Measurements from ENCODE around the gene DRG1.

DNA sequence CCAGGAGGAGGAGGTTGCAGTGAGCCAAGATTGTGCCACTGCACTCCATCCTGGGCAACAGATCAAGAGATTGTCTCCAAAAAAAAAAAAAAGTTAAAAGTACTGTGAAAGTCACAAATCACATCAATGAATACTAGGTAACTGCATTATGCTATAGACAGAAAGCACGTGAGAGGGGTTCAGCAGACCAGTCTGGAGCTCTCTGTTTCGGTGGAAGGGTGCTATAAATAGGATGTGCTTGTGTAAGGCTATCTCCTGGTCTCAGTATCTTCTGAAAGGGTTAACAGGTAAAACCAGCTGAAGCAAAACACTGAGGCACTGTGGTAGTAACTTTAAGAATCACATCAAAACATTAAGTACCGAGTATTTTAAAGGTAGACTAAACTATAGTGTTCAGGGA, 46.8 kb downstream of the DRG1 start:
- TF ChIP-seq, protein P1, sequence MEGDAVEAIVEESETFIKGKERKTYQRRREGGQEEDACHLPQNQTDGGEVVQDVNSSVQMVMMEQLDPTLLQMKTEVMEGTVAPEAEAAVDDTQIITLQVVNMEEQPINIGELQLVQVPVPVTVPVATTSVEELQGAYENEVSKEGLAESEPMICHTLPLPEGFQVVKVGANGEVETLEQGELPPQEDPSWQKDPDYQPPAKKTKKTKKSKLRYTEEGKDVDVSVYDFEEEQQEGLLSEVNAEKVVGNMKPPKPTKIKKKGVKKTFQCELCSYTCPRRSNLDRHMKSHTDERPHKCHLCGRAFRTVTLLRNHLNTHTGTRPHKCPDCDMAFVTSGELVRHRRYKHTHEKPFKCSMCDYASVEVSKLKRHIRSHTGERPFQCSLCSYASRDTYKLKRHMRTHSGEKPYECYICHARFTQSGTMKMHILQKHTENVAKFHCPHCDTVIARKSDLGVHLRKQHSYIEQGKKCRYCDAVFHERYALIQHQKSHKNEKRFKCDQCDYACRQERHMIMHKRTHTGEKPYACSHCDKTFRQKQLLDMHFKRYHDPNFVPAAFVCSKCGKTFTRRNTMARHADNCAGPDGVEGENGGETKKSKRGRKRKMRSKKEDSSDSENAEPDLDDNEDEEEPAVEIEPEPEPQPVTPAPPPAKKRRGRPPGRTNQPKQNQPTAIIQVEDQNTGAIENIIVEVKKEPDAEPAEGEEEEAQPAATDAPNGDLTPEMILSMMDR (IDR thresholded peaks at IDR 0.05), result no peak
- TF ChIP-seq POLR2A (IDR thresholded peaks at IDR 0.05; ENCODE audit: low read length) (no peak), CHD2 (IDR thresholded peaks at IDR 0.05; ENCODE audit: low read length, partially characterized antibody) (no peak), RAD21 (conservative IDR thresholded peaks at IDR 0.05 in 1 of 2, IDR thresholded peaks at IDR 0.05 in 1 of 2) (no peak), CEBPB (IDR thresholded peaks at IDR 0.05) (no peak), ZFP36 (IDR thresholded peaks at IDR 0.05; ENCODE audit: borderline replicate concordance, partially characterized antibody) (no peak), CBX8 (IDR thresholded peaks at IDR 0.05) (no peak), EP300 (IDR thresholded peaks at IDR 0.05) (no peak), RNF2 (IDR thresholded peaks at IDR 0.05; ENCODE audit: borderline replicate concordance, low read depth) (no peak), TFCP2L1 (CRISPR knock-in tag; IDR thresholded peaks at IDR 0.05) (no peak)
- TF ChIP-seq, protein P2, sequence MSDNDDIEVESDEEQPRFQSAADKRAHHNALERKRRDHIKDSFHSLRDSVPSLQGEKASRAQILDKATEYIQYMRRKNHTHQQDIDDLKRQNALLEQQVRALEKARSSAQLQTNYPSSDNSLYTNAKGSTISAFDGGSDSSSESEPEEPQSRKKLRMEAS (IDR thresholded peaks at IDR 0.05), result no peak
- TF ChIP-seq, protein P3, sequence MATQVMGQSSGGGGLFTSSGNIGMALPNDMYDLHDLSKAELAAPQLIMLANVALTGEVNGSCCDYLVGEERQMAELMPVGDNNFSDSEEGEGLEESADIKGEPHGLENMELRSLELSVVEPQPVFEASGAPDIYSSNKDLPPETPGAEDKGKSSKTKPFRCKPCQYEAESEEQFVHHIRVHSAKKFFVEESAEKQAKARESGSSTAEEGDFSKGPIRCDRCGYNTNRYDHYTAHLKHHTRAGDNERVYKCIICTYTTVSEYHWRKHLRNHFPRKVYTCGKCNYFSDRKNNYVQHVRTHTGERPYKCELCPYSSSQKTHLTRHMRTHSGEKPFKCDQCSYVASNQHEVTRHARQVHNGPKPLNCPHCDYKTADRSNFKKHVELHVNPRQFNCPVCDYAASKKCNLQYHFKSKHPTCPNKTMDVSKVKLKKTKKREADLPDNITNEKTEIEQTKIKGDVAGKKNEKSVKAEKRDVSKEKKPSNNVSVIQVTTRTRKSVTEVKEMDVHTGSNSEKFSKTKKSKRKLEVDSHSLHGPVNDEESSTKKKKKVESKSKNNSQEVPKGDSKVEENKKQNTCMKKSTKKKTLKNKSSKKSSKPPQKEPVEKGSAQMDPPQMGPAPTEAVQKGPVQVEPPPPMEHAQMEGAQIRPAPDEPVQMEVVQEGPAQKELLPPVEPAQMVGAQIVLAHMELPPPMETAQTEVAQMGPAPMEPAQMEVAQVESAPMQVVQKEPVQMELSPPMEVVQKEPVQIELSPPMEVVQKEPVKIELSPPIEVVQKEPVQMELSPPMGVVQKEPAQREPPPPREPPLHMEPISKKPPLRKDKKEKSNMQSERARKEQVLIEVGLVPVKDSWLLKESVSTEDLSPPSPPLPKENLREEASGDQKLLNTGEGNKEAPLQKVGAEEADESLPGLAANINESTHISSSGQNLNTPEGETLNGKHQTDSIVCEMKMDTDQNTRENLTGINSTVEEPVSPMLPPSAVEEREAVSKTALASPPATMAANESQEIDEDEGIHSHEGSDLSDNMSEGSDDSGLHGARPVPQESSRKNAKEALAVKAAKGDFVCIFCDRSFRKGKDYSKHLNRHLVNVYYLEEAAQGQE (IDR thresholded peaks at IDR 0.05), result no peak

Measured in A549 (cell line).